GM21576 (cell line): Measurements from ENCODE around the gene RHEB.

Source experiments
- ATAC-seq: cut with Tn5 transposase; IDR thresholded peaks from one replicate; pipeline ENCODE4 v1.9.1; 2021; ENCODE audit warnings: mild to moderate bottlenecking, moderate library complexity; ENCODE audit not compliant: unreplicated experiment

Gene RHEB

DNA sequence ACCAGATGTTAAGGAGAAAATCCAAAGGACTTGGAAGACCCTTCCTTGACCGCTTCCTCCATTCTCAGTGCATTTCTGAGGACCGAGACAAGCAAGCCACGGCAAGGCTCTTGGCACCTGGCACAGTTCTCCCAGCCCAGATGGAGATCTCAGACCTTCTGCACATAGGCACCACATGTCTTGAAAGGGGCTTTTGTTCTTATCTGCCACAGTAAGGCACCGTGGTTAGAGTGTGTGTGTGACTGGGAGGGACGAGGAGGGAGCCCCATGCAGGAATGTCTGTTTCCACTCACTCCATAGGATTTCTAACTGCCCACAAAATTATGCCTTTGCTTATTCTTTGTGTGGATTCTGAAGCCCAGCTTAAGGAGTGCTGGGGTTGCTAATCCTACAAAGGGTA, 99.6 kb downstream of the RHEB start:
- no peak for ATAC-seq

DNA sequence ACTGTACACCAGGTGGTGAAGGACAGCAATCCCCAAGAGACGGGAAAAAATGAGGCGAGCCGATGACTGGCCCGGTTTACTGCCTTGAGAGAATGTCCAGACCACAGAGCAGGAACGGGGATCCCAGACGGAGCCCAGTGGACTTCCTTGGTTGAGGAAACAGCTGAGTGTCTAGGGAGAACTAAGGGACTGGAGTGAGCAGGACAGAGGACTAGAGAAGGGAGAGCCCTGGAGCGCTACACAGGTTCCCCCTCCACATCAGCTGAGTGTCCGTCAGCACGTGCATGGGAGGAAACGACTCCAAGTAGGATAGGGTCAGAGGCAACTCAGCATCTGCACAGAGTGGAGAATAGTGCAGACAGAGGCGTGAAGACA, 102.8 kb downstream of the RHEB start:
- no peak for ATAC-seq

GRCh38 chr7:151416112-151416940, 103.4 kb downstream of the RHEB start:
- no peak for ATAC-seq
